ENCODE data around the gene F8.

GRCh38 chrX:155054255-155054654 lies 31.7 kb upstream of the F8 start:
- TF ChIP-seq CTCF (conservative IDR thresholded peaks at IDR 0.05; ENCODE audit: low read length) (no peak), EZH2phosphoT487 (IDR thresholded peaks at IDR 0.05; ENCODE audit: borderline replicate concordance) (no peak)
